K562 (cell line): ENCODE data around the gene ANKMY2. TPM values are rescaled to one million over a fixed set of nuclear protein-coding genes. Genes with fewer than 3 reads are reported as not detected.

ENCODE experiments used
- ARID2 ChIP-seq: fragments of 450-650 bp; IDR thresholded peaks from 2 replicates; pipeline ENCODE4 v1.6.1; 2017; ENCODE audit warnings: antibody characterized with exemption, mild to moderate bottlenecking
- CREM ChIP-seq: IDR thresholded peaks from 2 replicates; pipeline ENCODE4 v1.6.1; 2014; ENCODE audit warnings: antibody characterized with exemption, low read depth
- EZH2 ChIP-seq: IDR thresholded peaks from 2 replicates; pipeline ENCODE4 v1.6.1; 2012; ENCODE audit warnings: low read depth, mild to moderate bottlenecking, inconsistent platforms, low read length, borderline replicate concordance
- FOSL1 ChIP-seq: fragments of 200-800 bp; sonication (Bioruptor generic); conservative IDR thresholded peaks from 2 replicates; pipeline ENCODE4 v1.6.1; 2016; ENCODE audit warnings: missing genetic modification characterization, missing compliant biosample characterization
- FUS ChIP-seq: fragments of 200-400 bp; formaldehyde crosslinking; optimal IDR thresholded peaks from 2 replicates; pipeline ENCODE3; 2017; ENCODE audit warnings: low read depth, low read length
- GATAD2B ChIP-seq: fragments of 450-650 bp; IDR thresholded peaks from 2 replicates; pipeline ENCODE4 v1.6.1; 2017; ENCODE audit warnings: mild to moderate bottlenecking, borderline replicate concordance
- KAT8 ChIP-seq: fragments of 450-650 bp; IDR thresholded peaks from 2 replicates; pipeline ENCODE4 v1.6.1; 2016; ENCODE audit warnings: low read depth, mild to moderate bottlenecking
- MBD2 ChIP-seq: sonication (generic); IDR thresholded peaks from 2 replicates; pipeline ENCODE4 v1.6.1; 2016; ENCODE audit warnings: low read depth, borderline replicate concordance
- NCOA1 ChIP-seq: fragments of 450-650 bp; IDR thresholded peaks from 2 replicates; pipeline ENCODE4 v1.6.1; 2016; ENCODE audit warnings: low read depth
- NONO ChIP-seq, 2 experiments: fragments of 200-400 bp in 1 of 2; fragments of 450-650 bp in 1 of 2; formaldehyde crosslinking in 1 of 2; IDR thresholded peaks; 2 replicates each; pipeline ENCODE4 v1.6.1; 2017; ENCODE audit warnings: low read depth in 2 of 2, mild to moderate bottlenecking in 2 of 2, moderate library complexity in 2 of 2, low read length in 1 of 2
- RUNX1 ChIP-seq: sonication (generic); IDR thresholded peaks from 2 replicates; pipeline ENCODE4 v1.6.1; 2016; ENCODE audit warnings: antibody characterized with exemption, low read depth
- STAG1 ChIP-seq: sonication (generic); formaldehyde crosslinking; IDR thresholded peaks from 2 replicates; pipeline ENCODE4 v1.5.0; 2020; ENCODE audit warnings: missing genetic modification reagents, borderline replicate concordance
- SUPT5H ChIP-seq: fragments of 450-650 bp; IDR thresholded peaks from 2 replicates; pipeline ENCODE4 v1.6.1; 2016
- ZFP1 ChIP-seq: fragments of 450-650 bp; formaldehyde crosslinking; IDR thresholded peaks from 2 replicates; pipeline ENCODE4 v1.4.0; 2020; ENCODE audit warnings: mild to moderate bottlenecking, mixed read lengths
- ZNF408 ChIP-seq: fragments of 250-450 bp; sonication (Bioruptor Pico); IDR thresholded peaks from 2 replicates; pipeline ENCODE4 v1.4.0; 2020; ENCODE audit warnings: low read depth, mild to moderate bottlenecking, moderate library complexity
- ZNF644 ChIP-seq: fragments of 200-800 bp; sonication (Bioruptor generic); IDR thresholded peaks from 2 replicates; pipeline ENCODE4 v1.6.1; 2016; ENCODE audit warnings: low read depth, missing genetic modification characterization, missing compliant biosample characterization
- polyA plus RNA-seq, 8 experiments: library from polyadenylated mRNA; depleted of rRNA in 4 of 8; stranded (reverse) in 5 of 8; unstranded in 3 of 8; fragments of >200 nt; fragmentation: Nextera tagmentation in 2 of 8; fragmentation: Illumina TruSeq in 1 of 8; extraction: Ambion mirVana in 2 of 8; extraction: Trizol in 1 of 8; gene quantifications; 2 replicates each; pipeline versions ENCODE4 v1.2.1 to v1.2.3, GENCODE V29; 2011 to 2014; ENCODE audit warnings: inconsistent platforms in 1 of 8, missing spikeins in 1 of 8
- total RNA-seq, 7 experiments: library from RNA; depleted of rRNA in 6 of 7; stranded (reverse); fragments of >200 nt in 6 of 7; fragmentation: Illumina TruSeq in 2 of 7; extraction: Trizol in 2 of 7; gene quantifications; 2 replicates each; pipeline versions ENCODE4 v1.2.1 to v1.2.3, GENCODE V29; 2011 to 2021; ENCODE audit warnings: low replicate concordance in 1 of 7
- TF ChIP-seq, protein P1 (sequence below): fragments of 450-650 bp; formaldehyde crosslinking; IDR thresholded peaks from 2 replicates; pipeline ENCODE4 v1.4.0; 2020; ENCODE audit warnings: mild to moderate bottlenecking, mixed read lengths
- TF ChIP-seq, protein P2 (sequence below): fragments of 450-650 bp; IDR thresholded peaks from 2 replicates; pipeline ENCODE4 v1.6.1; 2016
- TF ChIP-seq, protein P3 (sequence below): IDR thresholded peaks from 2 replicates; pipeline ENCODE4 v1.6.1; 2016; ENCODE audit warnings: missing genetic modification characterization, missing compliant biosample characterization
- TF ChIP-seq, protein P4 (sequence below): sonication (generic); formaldehyde crosslinking; IDR thresholded peaks from 2 replicates; pipeline ENCODE4 v1.8.1; 2023; ENCODE audit warnings: mild to moderate bottlenecking, missing genetic modification reagents
- TF ChIP-seq, protein P5 (sequence below): sonication (generic); formaldehyde crosslinking; IDR thresholded peaks from 2 replicates; pipeline ENCODE4 v1.5.0; 2020; ENCODE audit warnings: missing genetic modification reagents

The ANKMY2 gene
- total and polyA plus RNA-seq, 9 of the 15 experiments (the other 6 are each of a cell fraction or from before 2014, with no cell fraction given), result 38.9 to 71.5 (median 48.8) TPM

DNA sequence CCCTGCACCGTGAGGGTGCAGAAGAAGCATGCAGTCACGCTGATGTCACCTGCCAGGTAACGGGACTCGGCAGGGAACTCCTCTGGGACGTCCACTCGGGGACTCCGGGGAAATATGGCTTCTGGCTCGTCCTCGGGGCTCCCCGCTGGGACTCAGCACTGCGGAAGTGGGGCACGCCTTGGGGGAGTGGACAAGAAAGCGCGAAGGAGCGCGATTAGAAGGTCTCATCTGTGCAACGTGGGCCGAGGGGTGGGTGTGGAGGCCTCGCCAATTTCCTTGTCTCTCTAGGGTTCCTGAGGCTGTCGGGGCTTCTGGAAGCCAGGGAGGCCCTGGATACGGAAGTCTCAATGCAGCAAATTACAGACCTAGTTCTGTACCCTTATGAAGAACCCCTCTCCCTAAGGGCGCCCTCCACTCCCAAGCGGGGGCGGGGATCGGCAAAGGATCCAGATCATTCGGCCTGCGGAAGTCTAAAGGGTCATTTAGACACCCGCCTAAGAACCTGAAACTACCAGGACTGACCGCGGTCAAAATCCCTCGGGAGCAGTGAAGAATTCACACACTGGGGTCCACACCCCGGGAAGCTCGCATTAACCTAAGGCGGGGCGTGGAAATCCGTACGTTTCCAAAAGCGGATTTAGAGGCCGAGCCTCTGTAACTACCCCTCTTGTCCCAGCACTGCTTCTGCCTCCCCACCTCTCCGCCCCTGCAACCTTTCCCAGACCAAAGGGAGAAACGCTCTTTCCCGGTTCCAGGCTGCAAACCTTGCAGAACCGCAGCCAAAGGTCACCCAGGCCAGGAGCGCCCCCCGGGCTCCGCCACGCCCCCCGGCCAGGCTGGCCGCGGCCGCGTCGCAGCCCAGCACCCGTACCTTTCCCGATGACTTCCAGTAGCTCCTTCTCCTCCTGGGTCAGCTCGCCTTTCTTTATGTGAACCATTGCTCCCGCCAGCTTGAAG lies 640 bp downstream of the ANKMY2 start (continued):
- TF ChIP-seq ZNF644 (tag) (no peak), KAT8 (no peak), GATAD2B (0 out of 2 replicates have a peak, but pooled peaks have one; percentile 3), ZNF408 (CRISPR knock-in tag) (no peak), RUNX1 (no peak), STAG1 (CRISPR knock-in tag) (no peak), MBD2 (0 out of 2 replicates have a peak, but pooled peaks have one; percentile 56), ARID2 (no peak), FUS (no peak), ZFP1 (no peak), EZH2 (no peak), NONO (IDR thresholded peaks at IDR 0.05; ENCODE audit: low read depth in 2 of 2, low read length in 1 of 2) (peak in 1 of 2 experiments; percentile 12; a peak in 1 of 4 replicates), CREM (peak; percentile 66), NCOA1 (no peak), SUPT5H (peak; percentile 39), FOSL1 (no peak)
- TF ChIP-seq, protein P1, sequence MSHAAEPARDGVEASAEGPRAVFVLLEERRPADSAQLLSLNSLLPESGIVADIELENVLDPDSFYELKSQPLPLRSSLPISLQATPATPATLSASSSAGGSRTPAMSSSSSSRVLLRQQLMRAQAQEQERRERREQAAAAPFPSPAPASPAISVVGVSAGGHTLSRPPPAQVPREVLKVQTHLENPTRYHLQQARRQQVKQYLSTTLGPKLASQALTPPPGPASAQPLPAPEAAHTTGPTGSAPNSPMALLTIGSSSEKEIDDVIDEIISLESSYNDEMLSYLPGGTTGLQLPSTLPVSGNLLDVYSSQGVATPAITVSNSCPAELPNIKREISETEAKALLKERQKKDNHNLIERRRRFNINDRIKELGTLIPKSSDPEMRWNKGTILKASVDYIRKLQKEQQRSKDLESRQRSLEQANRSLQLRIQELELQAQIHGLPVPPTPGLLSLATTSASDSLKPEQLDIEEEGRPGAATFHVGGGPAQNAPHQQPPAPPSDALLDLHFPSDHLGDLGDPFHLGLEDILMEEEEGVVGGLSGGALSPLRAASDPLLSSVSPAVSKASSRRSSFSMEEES (CRISPR knock-in tag), result no peak
- TF ChIP-seq, protein P2, sequence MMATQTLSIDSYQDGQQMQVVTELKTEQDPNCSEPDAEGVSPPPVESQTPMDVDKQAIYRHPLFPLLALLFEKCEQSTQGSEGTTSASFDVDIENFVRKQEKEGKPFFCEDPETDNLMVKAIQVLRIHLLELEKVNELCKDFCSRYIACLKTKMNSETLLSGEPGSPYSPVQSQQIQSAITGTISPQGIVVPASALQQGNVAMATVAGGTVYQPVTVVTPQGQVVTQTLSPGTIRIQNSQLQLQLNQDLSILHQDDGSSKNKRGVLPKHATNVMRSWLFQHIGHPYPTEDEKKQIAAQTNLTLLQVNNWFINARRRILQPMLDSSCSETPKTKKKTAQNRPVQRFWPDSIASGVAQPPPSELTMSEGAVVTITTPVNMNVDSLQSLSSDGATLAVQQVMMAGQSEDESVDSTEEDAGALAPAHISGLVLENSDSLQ, result no peak
- TF ChIP-seq, protein P3, sequence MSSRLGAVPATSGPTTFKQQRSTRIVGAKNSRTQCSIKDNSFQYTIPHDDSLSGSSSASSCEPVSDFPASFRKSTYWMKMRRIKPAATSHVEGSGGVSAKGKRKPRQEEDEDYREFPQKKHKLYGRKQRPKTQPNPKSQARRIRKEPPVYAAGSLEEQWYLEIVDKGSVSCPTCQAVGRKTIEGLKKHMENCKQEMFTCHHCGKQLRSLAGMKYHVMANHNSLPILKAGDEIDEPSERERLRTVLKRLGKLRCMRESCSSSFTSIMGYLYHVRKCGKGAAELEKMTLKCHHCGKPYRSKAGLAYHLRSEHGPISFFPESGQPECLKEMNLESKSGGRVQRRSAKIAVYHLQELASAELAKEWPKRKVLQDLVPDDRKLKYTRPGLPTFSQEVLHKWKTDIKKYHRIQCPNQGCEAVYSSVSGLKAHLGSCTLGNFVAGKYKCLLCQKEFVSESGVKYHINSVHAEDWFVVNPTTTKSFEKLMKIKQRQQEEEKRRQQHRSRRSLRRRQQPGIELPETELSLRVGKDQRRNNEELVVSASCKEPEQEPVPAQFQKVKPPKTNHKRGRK (tag), result no peak
- TF ChIP-seq, protein P4, sequence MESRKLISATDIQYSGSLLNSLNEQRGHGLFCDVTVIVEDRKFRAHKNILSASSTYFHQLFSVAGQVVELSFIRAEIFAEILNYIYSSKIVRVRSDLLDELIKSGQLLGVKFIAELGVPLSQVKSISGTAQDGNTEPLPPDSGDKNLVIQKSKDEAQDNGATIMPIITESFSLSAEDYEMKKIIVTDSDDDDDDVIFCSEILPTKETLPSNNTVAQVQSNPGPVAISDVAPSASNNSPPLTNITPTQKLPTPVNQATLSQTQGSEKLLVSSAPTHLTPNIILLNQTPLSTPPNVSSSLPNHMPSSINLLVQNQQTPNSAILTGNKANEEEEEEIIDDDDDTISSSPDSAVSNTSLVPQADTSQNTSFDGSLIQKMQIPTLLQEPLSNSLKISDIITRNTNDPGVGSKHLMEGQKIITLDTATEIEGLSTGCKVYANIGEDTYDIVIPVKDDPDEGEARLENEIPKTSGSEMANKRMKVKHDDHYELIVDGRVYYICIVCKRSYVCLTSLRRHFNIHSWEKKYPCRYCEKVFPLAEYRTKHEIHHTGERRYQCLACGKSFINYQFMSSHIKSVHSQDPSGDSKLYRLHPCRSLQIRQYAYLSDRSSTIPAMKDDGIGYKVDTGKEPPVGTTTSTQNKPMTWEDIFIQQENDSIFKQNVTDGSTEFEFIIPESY, result 0 out of 2 replicates have a peak, but pooled peaks have one; percentile 46
- TF ChIP-seq, protein P5, sequence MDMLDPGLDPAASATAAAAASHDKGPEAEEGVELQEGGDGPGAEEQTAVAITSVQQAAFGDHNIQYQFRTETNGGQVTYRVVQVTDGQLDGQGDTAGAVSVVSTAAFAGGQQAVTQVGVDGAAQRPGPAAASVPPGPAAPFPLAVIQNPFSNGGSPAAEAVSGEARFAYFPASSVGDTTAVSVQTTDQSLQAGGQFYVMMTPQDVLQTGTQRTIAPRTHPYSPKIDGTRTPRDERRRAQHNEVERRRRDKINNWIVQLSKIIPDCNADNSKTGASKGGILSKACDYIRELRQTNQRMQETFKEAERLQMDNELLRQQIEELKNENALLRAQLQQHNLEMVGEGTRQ (CRISPR knock-in tag), result no peak
